GM21825 (cell line): ENCODE measurements around the gene BCO2.

Experiments used
- ATAC-seq: cut with Tn5 transposase; IDR thresholded peaks from one replicate; pipeline ENCODE4 v1.9.1; 2021; ENCODE audit warnings: mild to moderate bottlenecking, moderate library complexity; ENCODE audit not compliant: unreplicated experiment

BCO2 gene

DNA sequence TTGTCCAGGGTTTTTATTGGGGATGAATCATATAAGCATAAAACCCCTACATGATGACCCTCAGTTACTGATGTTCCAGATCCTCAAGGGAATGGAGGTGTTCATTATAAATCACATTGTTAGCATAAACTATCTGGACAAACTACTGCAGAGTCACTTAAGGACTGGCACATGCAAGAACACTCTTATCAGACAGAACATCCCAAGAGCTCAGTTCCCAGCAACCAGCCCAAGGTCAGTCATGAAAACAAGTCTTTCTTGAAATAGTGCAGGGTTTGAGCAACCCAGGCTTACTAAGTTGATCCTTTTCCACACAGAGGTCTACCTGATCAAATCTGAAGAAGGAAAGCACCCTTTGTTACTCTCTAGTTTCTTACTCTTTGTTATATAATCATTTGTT, 37.4 kb downstream of the BCO2 start:
- no peak for ATAC-seq

GRCh38 chr11:112213753-112214152, 38.4 kb downstream of the BCO2 start:
- no peak for ATAC-seq

DNA sequence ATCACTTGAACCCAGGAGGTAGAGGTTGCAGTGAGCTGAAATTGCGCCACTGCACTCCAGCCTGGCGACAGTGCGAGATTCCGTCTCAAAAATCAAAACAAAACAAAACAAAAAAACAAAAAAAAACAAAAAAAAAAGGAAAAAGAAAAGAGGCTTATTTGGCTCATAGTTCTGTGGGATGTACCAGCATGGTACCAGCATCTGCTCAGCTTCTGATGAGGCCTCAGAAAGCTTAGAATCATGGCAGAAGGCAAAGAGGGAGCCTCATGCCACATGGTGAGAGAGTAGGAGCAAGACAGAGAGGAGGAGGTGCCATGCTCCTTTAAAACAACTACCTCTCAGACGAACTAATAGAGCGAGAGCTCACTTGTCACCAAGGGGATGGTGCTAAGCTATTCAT, 40.3 kb downstream of the BCO2 start:
- ATAC-seq, result no peak

DNA sequence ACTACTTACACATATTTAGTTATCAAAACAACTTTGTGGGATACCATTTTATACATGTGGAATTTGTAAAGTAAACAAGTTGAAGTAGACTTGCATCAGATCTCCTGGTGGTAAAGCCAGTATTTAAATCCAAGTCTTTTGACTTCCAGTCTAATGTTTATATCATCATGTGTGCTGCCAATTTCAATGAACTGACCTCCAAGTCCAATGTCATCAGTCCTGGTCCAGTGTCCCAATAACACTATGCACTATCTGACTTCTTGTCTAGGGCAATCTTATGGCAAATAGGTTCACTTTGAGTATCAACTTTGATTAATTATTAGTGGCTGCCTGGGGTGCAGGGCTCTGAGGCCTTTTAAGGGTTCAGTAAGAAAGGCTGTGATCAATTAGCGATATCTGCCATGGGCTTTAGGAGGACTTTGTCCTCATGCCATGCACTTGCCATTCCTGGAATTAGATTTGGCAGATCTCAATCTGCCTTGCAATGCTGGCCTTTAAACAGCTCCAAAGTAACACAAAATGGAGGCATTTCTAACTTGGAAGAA, 41.3 kb downstream of the BCO2 start:
- ATAC-seq, result no peak

- peak; percentile 93 for ATAC-seq
Observed at GRCh38 chr11:112219476-112220232, 44.3 kb downstream of the BCO2 start.

GRCh38 chr11:112221274-112221835, 46.0 kb downstream of the BCO2 start:
- ATAC-seq, result no peak

DNA sequence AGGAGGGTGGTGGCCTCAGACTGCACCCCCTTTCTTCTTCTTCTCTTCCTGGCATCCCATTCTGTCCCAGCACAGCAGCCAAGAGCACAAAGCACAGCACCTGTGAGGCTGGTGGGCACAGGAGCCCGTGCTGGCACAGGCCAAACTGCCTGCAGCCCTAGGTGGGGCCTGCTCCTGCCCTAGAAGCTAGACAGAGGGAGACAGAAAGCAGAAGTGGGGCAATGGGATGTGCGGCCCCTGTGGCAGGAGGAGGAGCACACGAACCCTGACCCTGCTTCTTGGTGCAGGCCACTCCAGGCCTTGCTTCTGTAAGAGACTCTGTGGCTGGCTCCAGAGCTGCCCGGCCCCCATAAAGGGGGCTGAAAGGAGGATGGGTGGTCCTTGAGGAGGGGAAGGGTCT, 47.0 kb downstream of the BCO2 start:
- no peak for ATAC-seq

GRCh38 chr11:112223121-112223520, 47.8 kb downstream of the BCO2 start:
- no peak for ATAC-seq

DNA sequence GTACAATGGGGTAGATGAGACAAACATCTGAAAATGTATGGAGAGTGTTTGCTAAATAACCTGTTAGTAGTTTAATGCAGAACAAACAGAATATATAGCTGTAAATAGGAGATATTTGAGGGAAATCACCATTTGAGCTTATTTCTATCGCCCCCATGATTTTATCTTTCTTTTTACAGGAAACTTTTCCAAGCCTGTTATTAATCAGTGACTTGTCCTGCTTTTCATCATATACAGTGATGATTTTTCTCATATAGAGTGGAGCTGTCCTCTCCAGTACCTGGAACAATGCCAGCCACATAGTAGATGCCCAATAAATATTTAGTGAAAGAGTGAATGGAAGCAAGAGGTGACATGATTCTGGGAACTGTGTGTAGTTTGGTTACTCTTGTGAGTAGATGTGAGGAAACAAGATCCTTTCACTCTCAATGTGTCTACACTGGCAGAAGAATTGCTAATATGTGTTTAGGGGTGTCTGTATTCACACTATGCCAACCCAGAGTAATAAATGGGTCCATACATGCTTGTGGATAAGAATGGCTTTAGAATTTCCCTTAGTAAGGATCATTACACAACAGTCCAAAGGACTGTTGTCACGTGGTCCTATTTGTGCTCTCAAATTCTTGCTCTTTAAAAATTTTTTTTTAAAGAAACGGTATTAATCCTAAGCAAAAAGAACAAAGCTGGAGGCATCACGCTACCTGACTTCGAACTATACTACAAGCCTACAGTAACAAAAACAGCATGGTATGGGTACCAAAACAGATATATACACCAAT, 48.6 kb downstream of the BCO2 start:
- no peak for ATAC-seq

GRCh38 chr11:112225753-112226061, 50.4 kb downstream of the BCO2 start:
- no peak for ATAC-seq

GRCh38 chr11:112226062-112226830, 50.9 kb downstream of the BCO2 start, which contains the start of gene PTS:
Gene PTS (plus strand): TSS chr11:112226428. CDS start chr11:112226444, 16 bp downstream.
- peak; percentile 95 for ATAC-seq

GRCh38 chr11:112226831-112227401, 51.6 kb downstream of the BCO2 start:
- ATAC-seq, result no peak

DNA sequence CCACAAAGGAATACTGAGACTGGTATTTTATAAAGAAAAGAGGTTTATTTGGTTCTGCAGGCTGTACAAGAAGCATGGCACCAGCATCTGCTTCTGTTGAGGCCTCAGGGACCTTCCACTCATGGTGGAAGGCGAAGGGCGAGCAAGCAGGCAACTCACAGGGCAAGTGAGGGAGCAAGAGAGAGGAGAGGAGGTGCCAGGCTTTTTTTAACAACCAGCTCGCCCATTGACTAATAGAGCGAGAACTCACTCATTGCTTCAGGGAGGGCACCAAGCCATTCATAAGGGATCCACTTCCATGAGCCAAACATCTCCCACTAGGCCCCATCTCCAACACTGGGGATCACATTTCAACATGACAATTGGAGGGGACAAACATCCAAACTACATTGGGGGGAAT, 52.2 kb downstream of the BCO2 start:
- no peak for ATAC-seq

GRCh38 chr11:112228706-112229105, 53.4 kb downstream of the BCO2 start:
- ATAC-seq, result no peak

DNA sequence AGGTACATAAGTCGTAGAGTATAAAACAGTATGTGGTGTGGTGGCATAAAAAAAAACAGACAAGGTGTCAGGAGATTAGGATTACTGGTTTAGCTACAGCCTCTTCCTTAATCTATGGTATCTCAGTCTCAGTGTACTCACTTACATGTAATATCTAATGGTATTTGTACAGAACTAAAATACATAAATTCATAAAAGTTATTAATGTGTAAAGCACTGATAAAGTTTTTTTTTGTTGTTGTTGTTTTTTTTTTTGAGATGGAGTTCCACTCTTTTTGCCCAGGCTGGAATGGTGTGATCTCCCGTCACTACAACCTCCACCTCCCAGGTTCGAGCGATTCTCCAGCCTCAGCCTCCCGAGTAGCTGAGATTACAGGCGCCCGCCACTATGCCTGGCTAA, 53.8 kb downstream of the BCO2 start:
- ATAC-seq, result no peak

GRCh38 chr11:112229746-112230433, 54.6 kb downstream of the BCO2 start:
- ATAC-seq, result no peak

GRCh38 chr11:112231952-112232351, 56.6 kb downstream of the BCO2 start:
- no peak for ATAC-seq

DNA sequence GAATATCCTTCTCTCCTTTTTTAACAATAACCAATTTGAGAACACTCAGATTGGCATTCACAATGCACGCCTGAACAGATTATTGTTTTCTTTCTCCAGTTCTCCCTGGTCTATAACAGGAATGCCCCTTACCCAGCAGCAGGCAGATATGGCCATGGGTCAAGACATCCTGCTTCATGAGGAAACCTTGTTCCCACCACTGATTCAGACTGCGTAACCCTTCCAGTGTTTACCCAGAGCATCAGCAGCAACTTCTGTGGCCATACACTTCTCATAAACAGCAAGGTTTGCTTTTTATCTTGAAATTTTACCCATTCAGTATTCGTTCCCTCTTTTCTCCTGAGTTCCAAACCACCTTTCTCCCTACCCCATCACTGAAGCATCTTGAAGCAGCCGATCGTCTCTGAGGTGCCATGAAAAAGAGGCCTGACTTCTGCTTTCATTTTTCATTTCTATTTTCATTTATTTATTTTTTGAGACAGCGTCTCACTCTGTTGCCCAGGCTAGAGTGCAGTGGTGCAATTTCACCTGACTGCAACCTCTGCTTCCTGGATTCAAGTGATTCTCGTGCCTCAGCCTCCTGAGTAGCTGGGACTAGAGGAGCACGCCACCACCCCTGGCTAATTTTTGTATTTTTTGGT, 60.6 kb downstream of the BCO2 start:
- ATAC-seq, result peak; percentile 48

- ATAC-seq, result no peak
Observed at GRCh38 chr11:112237451-112237850, 62.1 kb downstream of the BCO2 start.

DNA sequence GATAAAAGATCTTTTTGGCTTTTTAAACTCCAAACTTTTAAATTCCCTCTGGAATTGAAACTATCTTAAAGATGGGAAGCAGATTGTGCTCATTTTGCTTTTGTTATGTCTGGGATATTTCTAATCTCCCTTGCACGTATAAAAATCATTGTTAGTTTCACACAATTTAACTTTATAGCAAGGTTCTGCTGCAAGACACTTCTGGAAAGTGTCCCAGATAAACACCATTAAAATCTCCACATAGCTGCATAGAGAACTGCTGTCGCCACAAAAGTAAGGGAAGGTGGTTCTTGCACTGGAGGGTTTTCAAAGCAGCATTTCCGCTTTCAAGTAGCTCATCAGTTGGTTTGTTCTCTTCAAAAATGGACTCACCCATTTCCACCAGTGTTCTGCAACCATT, 62.7 kb downstream of the BCO2 start:
- ATAC-seq, result no peak
